NCI-H524 (cell line): Measurements from ENCODE around the gene CCDC12.
"Not testable (repeated sequence)": the region's sequence is repeated elsewhere in the genome, so short reads cannot be mapped to it uniquely, and the experiment has no call there.

ENCODE experiments used
- DNase-seq, 2 experiments: peaks; one replicate each; lab custom pipeline; 2025; lab: John Stamatoyannopoulos, UW

CCDC12 gene

DNA sequence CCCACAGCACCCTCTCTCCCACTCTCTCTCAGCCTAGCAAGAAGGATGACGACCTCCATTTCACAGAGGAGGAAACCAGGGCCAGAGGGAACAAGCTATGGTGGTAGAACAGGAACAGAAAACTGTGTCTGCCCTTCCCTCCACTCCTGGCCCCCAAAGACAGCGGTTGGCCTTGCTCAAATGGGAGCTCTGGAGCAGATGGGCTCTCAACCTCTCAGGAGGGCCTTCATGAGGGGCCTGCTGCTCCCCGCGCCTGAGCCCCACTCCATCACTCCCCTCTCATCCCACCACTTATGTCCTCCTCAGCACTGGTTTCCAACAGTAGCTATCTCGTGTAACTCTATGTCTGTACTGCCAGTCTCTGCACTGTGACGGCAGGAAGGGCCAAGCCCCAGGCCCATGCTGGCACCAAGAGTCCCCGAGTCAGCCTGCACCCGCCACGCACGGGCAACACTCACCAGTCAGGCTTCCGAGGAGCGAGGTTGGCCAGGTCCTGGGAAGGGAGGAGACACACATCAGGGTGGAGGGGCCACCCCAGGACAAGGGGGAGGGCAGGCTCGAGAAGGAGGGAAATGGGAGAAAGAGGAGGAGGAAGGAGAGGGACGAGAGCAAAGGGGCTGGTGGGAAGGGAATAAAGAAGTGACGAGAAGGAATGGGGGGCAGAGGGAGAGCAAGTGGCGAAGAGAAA lies 53.5 kb downstream of the CCDC12 start:
- DNase-seq: no peak

DNA sequence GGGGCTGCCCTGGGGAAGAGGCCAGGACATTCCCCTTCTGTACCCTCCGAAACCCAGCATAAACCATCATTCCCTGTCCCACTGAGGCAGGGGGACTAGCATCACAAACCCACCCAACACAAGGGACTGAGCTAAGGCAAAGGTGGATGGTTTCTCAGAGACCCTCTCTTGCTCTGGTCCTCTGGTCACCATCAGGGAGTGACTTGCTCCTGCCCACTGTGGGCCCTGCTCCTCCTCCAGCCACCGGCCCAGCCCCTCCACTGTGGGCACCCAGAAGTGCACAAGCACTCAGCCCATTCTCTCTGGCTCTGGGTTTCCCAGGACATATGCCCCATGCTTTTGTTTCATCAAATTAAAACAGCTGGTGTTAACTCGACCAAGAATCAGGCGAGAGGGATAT lies 54.1 kb downstream of the CCDC12 start:
- no peak for DNase-seq

DNA sequence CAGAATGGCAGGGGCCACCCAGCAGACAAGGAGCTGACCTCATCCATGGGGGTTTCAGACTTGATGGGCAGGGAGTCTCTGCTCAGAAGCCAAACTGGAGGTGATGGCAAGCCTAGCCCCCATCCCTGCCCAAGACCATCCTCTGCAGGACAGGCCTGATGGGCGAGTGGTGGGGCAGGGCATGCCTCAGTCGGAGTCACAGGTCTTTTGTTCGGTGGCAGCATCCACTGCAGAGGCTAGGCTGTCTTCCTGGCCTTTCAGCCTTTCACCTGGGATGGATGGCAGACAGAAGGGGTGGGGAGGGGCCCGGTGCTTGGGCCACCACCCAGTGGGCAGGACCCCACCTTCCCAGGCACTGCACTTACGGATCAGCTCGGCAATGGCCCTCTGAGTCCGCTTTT lies 54.7 kb downstream of the CCDC12 start:
- DNase-seq: no peak

DNA sequence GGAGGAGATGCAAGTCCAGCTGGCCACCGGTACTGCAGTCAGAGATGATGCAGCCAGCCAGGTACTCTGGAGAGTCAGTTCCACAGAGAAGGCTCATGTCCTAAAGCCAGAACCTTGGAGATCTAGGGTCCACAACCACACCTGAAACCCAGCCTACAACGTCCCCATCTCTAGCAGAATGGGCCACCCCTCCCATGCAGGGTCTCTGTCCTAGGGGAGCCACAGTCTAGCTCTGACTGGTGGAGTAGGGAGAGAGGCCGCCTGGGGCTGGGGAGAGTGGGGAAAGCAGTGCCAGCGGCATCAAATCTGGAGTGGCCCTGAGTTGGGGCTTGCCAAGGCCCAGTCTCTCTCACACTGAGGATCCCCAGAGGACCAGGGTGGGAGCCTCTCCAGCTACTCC lies 55.5 kb downstream of the CCDC12 start:
- no peak for DNase-seq

DNA sequence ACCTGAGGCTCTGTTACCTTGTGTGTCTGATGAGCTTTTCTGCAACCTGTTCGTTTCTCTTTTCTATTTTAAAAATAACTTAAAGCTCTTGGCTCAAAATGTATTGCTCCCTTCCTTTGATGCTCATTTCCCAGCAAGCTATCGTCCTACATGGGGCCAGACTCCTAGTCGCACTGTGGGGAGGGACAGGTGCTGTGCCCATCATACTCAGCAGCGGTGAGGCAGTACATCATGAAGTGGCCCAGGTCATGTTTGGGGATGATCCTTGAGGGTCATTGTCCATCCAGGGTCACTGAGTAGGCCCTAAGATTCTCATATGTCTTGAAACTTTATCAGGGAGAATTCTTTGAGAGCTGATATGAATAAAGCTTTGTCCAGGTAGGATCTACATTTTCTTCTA lies 57.9 kb downstream of the CCDC12 start:
- no peak for DNase-seq

DNA sequence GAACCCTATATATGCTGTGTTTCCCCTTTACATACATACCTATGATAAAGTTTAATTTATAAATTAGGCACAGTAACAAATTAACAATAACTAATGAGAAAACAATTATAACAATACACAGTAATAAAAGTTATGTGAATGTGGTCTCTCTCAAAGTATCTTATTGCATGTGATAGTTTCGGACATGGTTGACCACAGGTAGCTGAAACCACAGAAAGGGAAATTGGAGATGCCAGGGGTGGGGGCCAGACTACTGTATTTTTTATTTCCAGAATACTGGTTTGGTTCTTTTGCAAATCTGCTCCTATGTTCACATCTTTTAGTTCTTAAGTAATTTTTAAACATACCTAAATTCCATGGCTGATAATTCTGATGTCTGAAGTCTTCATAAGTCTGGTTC lies 58.3 kb downstream of the CCDC12 start:
- DNase-seq: no peak

DNA sequence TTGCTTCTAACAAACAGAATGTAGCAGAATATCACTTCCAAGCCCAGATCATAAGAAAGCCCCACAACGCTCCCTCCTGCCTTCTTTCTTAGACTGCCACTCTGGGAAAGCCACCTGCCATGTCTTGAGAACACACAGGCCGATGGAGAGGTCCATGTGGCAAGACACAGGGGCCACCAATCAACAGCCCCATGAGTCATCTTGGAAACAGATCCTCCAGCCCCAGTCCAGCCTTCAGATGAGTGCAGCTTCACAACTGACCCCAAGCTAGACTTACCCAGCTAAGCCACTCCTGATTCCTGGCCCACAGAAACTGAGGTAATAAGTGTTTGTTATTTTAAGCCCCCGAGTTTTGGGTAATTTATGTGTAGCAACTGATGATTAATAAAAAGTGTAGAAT lies 59.3 kb downstream of the CCDC12 start:
- no peak for DNase-seq

DNA sequence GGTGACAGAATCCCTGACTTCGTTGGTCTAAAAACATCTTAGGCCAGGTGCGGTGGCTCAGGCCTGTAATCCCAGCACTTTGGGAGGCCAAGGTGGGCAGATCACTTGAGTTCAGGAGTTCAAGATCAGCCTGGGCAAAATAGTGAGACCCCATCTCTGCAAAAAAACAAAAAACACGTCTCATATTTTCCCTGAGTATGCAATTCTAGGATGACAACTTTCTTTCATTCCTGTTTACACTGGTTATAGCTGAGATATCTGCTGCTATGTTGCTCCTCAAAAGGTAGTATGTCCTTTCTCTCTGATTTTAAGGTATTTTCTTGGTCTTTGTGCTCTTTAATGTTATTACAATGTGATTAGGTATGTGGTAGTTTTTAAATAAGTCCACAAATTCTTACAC lies 59.7 kb downstream of the CCDC12 start:
- DNase-seq: no peak

DNA sequence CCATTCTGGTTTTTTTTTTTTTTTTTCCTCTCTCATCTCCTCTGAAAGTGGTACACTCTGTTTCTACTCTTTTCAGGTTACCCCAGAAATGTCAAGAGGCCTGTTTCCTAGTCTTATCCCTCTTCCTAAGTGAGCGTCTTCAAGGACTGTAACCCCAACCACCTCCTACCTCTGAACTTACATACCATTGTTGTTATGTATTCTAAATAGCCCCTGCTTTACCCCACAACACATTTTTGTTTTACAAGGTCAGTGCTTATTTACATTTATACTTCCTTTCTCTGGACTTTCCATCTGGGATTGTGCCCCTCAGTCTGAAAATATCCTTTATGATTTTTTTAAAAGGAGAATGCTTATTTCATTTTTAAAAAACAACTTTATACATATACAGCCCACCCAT lies 60.3 kb downstream of the CCDC12 start:
- DNase-seq: no peak

DNA sequence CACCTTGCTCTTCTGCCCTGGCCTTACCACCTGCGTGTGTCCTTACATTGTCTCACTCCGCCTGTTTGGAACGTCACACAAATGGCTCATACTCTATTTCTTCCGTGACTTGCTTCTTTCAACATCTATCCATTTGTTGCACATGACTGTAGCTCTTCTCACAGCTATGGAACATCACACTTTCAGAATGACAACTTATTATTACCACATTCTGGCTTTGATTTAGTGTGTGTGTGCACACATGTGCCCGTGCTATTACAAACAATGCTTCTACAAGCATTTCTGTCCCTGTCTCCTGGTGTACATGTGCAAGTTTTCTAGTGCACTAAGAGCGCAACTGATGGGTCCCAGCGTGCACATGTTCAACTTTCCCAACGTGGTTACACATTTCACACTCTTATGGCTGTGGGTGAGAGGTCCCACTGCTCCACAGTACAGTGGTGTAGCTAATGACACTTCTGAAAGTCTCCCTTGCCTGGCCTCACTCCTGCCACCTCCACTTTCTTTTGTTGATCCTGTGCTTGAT lies 61.2 kb downstream of the CCDC12 start:
- no peak for DNase-seq

DNA sequence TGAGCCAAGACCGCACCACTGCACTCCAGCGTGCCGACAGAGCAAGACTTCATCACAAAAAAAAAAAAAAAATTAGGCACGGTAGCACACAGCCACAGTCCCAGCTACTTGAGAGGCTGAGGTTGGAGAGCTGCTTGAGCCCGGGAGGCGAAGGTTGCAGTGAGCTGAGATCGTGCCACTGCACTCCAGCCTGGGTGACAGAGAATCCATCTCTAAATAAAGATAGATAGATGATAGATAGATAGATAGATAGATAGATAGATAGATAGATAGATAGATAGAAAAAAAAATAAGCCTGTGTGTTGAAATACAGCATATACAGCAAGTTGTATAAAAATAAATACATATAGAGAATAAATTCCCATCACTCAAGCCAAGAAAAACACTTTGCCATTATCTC lies 61.7 kb downstream of the CCDC12 start:
- DNase-seq: no peak

DNA sequence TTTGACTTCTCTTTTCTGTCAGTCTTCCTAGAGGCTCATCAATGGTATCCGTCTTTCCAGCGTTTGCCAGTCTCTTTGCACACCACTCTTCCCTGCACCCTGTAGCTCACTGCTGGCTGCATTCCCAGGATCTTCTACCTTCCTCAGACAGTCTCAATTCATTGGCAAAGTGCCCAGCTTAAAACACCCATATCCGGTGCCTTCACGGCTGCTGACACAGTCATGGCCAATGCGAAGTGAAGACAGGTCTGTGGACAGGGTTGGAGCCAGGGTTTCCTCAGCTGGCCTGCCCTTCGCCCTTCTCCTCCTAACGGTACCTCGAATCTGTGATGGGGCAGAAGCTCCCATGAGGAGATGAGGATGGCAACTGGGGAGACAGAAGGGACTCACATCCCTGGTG lies 62.9 kb downstream of the CCDC12 start:
- DNase-seq: peak; percentile 28 to 46

DNA sequence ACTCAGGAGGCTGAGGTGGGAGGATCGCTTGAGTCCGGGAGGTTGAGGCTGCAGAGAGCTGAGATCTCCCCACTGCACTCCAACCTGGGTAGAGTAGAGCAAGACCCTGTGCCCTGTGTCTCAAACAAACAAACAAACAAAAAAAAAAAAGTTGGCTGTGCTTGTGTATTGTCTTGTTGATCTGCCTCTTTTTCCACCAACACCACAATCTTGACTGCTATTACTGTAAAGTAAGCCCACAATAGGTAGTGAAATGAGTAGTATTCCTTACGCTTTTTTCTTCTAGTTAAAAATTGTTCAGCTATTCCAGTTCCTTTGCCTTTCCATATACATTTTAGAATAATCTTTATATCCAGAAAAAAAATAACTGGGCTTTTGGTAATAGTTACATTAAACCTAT lies 63.6 kb downstream of the CCDC12 start:
- no peak for DNase-seq

DNA sequence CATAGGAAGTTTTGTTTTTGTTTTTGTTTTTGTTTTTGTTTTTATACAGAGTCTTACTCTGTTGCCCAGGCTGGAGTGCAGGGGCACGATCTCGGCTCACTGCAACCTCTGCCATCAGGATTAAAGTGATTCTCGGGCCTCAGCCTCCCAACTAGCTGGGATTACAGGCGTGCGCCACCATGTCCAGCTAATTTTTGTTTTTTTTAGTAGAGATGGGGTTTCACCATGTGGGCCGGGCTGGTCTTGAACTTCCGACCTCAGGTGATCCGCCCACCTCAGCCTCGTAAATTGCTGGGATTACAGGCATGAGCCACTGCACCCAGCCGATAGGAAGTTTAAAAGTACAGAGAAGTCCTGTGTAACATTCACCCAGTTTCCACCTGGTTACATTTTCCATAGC lies 65.6 kb downstream of the CCDC12 start:
- not testable (repeated sequence) for DNase-seq

DNA sequence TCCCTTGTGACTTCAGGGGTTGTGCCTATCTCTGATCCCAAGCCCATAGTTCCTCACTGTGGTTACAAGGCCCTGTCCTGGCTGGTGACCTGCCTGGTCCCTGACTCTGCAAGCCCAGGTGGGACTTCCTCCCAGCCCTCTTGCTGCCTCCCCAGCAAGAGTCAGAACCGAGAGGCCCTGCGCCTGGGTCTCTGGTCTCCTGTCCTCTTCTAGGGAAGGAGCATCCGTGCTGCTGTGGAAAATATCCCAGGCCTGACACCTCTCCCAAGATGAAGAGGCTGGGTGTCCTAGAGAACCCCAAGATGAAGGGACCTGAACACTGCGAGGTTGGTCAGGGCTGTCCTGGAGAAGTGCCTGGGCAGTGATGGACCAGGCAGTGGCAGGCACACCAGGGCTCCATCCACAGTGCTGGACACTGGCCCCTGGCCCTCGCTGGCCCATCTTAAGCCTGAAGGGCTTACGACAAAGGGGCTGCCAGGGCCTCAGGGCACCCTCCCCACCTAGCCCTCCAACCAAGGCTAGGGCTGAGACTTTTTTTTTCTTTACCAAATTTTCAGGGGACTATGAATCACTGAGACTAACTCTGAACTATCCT lies 66.3 kb downstream of the CCDC12 start:
- no peak for DNase-seq

DNA sequence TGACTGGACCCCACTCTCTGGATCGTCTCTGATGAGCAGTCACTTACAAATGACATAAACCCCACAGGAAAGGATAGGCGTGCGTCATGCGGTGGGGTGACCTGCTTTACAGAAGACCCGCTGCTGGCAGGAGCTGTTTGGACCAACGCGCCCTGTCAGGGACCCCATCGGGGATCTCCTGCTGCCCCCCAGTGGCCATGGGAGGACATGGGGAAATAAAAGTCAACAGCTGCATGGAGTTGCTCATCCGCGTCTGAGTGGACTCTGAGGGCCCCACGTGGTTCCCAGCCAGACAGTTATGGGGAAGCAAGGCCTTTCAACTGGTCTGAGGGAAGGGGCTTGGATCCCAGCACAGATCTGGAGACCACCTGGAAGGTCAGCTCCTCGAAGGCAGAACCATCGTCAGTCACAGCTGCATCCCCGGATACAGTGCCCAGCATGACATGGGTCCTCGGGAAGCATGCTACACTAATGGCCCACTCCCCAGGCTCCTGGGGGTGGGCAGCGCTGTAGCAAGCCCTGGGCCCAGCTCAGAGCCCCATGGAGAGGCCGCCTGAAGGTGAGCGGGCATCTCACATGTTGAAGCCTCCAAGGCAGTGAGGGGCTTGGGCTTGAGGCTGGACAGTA lies 66.9 kb downstream of the CCDC12 start:
- DNase-seq: peak; percentile 84 to 93

DNA sequence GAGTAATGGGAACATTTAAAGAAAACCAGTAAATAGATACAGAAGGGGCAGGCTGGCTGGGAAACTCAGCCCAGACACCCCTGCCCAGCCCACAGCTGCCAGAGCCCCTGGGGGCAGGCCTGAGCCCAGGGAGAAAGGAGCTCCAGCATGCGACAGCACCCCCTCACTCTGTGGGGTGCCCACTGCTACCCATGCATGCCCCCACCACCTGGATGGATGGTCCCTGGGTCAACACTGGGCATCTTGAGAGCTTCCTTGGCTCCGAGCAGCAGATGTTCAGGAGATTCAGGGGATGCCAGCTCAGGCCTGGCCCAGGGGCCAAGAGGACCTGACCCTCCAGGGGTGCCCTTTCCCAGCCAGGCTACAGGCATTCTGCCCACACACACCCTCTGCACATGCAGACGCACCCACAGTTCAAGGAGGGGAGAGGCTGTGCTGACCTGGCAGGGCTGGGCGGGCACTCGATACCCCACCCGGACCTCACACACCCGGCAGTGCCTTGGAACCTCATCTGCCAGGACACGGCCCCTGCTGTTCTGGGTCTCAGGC lies 67.5 kb downstream of the CCDC12 start:
- DNase-seq: no peak

DNA sequence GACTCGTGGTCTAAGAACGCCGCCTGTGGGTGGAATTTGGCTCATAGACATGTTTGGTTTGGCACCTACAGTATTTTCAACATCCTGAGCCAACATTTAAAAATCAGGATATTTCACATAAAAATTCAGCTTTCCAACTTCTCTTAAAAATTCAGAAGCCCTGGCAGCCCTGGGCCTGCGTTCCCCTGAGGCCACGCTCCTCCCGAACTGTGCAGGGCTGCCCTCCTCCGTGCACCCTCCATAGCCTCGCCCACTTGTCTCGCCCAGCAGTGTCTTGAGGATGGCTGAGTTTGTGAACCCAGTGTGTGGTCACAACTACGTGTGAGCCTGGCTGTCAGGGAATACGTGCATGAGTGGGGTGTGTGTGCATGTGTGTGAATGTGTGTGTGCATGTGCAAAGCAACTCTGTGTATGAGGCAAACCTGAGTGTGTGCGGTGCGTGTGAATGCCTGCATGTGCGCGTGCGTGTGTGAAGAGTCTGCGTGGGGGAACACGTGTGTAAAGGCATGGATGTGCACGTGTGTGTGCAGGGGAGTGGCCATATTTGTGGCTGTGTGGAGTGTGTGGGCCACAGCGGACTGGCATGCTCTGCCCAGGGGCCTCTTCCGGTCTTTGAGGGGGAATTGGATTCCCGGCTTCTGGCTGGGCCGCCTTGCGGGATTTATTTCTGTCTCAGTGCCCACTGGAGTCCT lies 68.1 kb downstream of the CCDC12 start:
- DNase-seq: no peak

DNA sequence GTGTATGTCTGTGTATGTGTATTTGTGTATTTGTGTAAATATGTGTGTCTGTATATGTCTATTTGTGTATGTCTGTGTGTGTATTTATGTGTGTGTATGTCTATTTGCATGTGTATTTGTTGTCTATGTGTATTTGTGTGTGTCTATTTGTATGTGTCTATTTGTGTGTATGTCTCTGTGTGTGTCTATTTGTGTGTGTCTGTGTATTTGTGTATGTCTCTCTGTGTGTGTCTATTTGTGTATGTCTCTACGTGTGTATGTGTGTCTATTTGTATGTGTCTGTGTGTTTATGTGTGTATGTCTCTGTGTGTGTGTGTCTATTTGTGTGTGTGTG lies 68.6 kb downstream of the CCDC12 start:
- DNase-seq: no peak

DNA sequence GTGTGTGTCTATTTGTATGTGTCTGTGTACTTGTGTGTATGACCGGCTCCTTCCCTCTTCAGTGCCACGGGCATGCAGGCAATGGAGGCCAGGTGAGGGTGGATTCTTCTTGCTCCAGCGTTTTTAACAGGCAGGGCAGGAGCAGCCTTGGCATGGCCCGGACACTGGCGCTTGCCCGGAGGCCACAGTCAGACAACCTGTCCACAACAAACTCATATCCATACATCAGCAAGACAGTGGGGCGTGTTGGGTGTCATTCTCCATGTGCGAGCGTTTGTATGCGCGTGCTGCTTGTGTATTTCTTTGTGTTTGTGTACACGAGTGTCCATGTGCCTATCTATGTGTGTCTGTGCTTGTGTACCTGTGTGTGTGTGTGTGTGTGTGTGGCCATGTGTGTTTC lies 69.3 kb downstream of the CCDC12 start:
- DNase-seq: no peak

DNA sequence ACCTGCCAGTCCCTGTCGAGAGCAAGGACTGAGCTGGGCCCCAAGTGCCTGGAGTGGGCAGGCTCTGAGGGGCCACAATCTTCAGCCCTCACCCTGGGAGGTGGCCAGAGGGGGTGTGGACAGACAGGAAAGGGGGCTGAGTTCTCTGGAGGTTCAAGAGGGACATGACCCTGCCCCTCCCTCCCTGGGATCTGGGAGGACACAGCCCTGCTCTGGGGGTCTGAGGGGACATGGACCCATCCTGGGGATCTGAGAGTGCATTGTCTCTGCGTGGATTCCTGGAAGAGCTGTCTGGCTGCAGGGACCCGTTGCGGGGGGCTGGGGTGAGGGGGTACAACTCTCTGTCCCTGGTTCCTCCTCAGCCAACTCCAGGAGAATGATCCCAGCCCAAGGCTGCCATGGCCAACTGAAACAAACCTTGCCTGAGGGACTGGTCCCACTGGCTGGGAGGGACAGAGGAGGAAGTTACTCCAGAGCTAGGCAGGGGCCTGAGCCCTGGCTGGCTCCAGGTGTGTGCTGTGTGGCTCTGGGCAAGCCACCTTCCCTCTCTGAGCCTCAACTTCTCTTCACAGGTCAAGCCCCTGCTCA lies 70.0 kb downstream of the CCDC12 start:
- DNase-seq: no peak
